ENCODE data around the gene CCDC144A.
"Not testable (repeated sequence)": the region's sequence is repeated elsewhere in the genome, so short reads cannot be mapped to it uniquely, and the experiment has no call there.

DNA sequence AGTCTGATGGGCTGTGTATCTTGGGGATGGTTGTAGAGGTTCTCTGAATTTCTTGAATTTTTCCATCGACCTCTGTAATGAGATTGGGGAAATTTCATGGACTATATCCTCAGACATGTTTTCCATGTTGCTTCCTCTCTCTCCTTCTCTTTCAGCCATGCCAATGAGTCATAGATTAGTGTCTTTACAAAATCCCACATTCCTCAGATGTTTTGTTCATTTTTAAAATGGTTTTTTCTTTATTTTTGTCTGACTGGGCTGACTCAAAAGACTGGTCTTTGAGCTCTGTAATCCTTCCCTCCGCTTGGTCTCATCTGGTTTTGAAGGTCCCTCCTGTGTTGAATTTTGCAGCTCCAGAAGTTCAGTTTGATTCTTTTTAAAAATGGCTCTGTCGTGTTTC is 60.5 kb downstream of the CCDC144A start:
- TF ChIP-seq SUZ12 (IDR thresholded peaks at IDR 0.05); LEF1 (IDR thresholded peaks at IDR 0.05; ENCODE audit: borderline replicate concordance); CTBP1 (IDR thresholded peaks at IDR 0.05; ENCODE audit: borderline replicate concordance); L3MBTL2 (conservative IDR thresholded peaks at IDR 0.05): not testable (repeated sequence)
